IPS DF 4.7 (cell line): ENCODE measurements around the gene DPH7.
"Not testable (repeated sequence)": the region's sequence is repeated elsewhere in the genome, so short reads cannot be mapped to it uniquely, and the experiment has no call there.

Experiments
- DNase-seq: peaks from one replicate; pipeline ENCODE4 v3.0.0-alpha.2; 2013; ENCODE audit warnings: low spot score; ENCODE audit errors: extremely low read depth

Gene DPH7

GRCh38 chr9:137547687-137548543 lies 30.8 kb downstream of the DPH7 start:
- DNase-seq = no peak

GRCh38 chr9:137545123-137545522 lies 33.6 kb downstream of the DPH7 start:
- DNase-seq = no peak

GRCh38 chr9:137544176-137544760 lies 34.5 kb downstream of the DPH7 start:
- no peak for DNase-seq

GRCh38 chr9:137543237-137543963 lies 35.3 kb downstream of the DPH7 start:
- DNase-seq = no peak

DNA sequence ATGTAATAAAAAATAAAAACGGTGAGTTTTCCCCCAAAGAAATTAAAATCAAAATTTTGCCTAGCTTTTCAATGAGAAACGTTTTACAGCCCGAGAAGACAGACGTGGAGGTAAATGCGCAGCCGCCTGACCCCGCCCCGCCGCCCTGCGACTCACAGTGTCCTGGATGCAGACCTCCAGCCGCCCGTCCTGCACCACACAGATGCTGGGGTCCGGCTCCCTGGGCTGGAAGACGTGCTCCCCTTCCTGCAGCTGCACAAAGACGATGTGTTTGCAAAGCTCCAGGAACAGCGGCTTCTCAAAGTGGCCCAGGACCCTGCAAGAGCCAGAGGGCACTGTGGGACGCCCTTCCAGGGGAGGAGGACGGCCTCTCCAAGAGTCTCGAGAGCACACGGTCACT lies 36.2 kb downstream of the DPH7 start:
- DNase-seq = no peak

GRCh38 chr9:137540536-137540935 lies 38.2 kb downstream of the DPH7 start:
- no peak for DNase-seq

DNA sequence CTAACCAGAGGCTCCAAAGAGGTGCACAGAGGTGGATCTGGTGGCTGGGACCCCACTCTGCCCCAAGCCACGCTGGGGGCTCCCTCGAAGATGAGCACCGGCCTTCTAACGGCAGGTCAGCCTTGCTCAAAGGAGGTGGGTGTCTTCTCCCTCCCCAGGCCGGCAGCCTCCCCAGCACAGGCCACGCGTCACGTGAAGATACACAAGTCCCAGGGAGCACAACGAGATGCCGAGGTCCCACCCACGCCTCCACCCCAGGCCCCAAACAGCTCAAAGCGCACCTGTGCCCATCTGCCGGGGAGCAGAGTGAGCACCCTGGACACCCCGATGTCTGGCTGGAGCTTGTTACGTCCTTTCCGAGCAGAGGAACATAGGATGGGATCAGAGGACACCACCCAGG lies 40.7 kb downstream of the DPH7 start:
- no peak for DNase-seq

DNA sequence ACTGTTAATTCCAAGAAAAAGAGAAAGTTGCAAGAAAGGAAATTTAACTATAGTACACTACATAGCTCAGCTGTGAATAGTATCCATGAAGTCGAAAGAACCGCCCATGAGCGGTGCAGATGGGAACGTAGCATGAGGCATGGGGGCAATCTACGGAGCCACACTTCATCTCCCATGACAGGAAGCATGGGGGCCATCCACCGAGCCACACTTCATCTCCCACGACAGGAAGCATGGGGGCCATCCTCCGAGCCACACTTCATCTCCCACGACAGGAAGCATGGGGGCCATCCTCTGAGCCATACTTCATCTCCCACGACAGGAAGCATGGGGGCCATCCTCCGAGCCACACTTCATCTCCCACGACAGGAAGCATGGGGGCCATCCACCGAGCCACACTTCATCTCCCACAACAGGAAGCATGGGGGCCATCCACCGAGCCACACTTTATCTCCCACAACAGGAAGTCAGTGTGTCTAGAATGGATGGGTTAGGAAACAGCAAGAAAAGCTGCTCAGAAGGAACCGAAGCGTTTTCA lies 42.1 kb downstream of the DPH7 start:
- DNase-seq = not testable (repeated sequence)

DNA sequence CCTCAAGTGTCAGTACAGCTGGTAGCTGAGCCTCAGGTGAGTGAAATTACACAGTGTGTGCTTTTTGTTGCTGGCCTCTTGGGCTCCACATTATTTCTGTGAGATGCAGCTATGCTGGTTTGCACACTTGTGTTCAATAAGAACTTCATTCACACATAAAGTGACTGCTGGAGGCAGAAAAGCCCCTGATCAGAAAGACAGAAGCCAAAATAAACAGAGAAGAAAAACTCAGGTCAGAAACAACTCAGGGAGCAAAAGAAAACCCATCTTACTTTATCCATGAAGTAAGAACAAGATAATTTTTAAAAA lies 43.7 kb downstream of the DPH7 start:
- DNase-seq = no peak

DNA sequence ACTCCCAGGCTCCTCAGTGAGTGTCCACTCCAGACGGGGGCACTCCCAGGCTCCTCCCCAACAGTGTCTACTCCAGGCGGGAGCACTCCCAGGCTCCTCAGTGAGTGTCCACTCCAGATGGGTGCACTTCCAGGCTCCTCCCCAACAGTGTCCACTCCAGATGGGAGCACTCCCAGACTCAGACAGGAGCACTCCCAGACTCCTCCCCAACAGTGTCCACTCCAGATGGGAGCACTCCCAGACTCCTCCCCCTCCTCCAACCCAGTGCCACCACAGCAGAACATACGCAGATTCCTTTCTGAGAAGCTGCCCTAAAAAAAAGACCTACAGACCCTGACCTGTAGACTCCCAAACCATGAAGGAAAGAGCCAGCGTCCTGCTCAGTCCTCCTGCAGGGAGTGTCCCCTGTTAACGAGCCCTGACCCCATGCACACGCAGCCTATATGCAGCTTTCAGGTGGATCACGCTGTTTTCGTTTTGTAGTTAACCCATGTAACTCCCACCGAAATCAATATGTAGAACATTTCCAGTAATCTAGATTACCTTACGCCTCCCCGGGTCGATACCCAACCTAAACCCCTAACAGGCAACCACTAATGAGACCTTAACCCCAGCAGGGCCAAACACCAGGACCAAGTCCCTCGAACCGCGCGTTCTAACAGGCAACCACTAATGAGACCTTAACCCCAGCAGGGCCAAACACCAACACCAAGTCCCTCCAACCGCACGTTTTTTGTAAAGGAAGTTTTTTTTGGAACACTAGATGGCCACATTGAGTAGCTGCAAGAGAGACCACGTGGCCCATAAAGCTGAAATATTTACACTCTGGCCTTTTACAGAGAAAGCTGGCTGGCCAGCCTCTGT lies 44.2 kb downstream of the DPH7 start:
- DNase-seq = no peak

GRCh38 chr9:137532891-137533468 lies 45.7 kb downstream of the DPH7 start:
- not testable (repeated sequence) for DNase-seq

- DNase-seq = no peak
Observed at GRCh38 chr9:137531099-137531765, 47.5 kb downstream of the DPH7 start.

GRCh38 chr9:137530331-137530730 lies 48.4 kb downstream of the DPH7 start:
- DNase-seq = no peak

GRCh38 chr9:137524981-137525317 lies 53.8 kb downstream of the DPH7 start:
- no peak for DNase-seq

DNA sequence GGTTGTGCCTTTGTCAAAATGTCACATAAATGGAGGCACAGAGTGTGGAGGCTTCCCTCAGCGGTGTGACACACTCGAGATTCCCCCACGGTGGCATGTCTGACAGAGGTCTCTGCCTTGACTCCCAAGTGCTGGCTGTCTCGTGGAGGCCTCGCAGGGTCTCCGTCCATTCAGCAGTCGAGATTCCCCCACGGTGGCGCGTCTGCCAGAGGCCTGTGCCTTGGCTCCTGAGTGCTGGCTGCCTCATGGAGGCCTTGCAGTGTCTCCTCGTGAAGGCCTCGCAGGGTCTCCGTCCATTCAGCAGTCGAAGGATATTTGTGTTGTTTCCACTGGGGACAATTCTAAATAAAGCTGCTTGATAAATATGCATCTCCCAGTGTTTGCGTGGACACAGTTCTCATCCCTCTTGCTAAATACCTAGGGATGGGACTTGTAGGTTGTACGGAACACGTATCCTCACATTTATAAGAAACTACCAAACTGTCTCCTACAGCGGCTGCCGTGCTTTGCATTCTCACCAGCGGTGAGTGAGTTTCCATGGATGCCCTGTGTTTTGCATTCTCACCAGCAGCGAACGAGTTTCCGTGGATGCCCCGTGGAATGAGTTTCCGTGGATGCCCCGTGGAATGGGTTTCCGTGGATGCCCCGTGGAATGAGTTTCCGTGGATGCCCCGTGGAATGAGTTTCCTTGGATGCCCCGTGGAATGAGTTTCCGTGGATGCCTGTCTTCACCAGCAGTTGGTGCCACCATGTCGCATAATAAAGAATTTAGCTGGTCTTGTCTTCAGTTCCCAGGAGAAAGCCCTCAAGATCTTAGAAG lies 54.4 kb downstream of the DPH7 start:
- no peak for DNase-seq

- DNase-seq = no peak
Observed at GRCh38 chr9:137522746-137523455, 55.8 kb downstream of the DPH7 start.

- no peak for DNase-seq
Observed at GRCh38 chr9:137521405-137521985, 57.2 kb downstream of the DPH7 start.

DNA sequence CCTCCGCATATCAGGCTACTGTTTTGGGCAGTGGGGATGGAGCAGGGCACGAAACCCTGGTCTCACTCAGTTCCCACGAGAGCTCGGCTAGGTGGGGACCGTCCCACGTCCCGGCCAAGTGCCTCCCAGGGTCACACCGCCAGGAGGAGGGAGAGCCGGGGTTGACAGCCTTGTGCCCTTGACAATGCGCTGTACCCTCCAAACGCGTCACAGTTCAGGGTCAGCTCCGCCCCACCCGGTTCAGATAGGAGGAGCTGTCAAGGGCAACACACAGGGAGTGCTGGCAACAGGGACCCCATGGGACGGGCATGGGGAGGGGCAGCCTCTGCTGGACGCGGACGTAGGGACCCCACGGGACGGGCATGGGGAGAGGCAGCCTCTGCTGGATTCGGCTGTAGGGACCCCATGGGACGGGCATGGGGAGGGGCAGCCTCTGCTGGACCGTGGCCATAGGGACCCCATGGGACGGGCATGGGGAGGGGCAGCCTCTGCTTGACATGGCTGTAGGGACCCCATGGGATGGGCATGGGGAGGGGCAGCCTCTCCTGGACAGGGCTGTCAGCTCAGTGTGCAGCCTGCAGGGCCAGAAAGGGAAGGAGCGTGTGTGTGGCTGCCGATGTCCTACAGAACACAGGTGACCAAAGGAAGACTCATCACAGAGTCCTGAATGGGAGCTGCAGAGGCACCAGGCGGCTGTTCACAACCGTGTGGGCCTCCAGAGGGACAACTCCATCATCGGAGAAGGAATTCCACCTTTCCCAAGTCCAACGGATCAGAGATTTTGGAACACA lies 57.9 kb downstream of the DPH7 start:
- no peak for DNase-seq
